PC-9 (cell line): Measurements from ENCODE around the gene STIL.

Experiments used
- EZH2 ChIP-seq: fragments of 200-600 bp; sonication (generic); IDR thresholded peaks from 2 replicates; pipeline ENCODE4 v1.8.0; 2017; ENCODE audit warnings: antibody characterized with exemption, low read depth
- TF ChIP-seq, protein P1 (sequence below): fragments of 200-600 bp; sonication (generic); conservative IDR thresholded peaks from 2 replicates; pipeline ENCODE4 v1.6.1; 2017; ENCODE audit warnings: mixed run types, antibody characterized with exemption, mild to moderate bottlenecking, moderate library complexity

DNA sequence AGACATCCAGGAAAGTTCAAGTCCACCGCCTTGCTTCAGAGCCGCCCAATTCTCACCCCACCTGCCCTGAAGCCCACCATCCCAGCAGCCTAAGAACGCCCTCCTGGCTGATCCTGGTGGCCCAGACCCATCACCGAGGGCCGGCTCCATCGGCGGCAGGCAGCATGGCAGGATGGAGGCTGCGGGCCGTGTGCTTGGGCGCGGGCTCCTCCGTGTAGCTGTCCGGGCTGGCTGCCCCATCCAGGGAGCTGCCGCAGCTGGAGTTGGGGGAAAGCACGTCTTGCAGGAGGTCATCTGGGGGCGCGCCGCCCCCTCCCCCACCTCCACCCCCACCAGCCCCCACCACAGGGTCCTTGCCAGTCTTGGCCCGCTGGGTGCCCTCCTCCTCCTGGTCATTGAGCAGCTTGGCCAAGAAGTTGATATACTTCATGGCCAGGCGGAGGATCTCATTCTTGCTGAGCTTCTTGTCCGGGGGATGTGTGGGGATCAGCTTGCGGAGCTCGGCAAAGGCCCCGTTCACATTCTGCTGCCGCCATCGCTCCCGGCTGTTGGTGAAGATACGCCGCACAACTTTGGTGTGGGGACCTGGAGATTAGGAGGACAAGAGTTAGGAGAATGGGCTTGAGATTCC, 94.2 kb downstream of the STIL start:
- TF ChIP-seq, protein P1, sequence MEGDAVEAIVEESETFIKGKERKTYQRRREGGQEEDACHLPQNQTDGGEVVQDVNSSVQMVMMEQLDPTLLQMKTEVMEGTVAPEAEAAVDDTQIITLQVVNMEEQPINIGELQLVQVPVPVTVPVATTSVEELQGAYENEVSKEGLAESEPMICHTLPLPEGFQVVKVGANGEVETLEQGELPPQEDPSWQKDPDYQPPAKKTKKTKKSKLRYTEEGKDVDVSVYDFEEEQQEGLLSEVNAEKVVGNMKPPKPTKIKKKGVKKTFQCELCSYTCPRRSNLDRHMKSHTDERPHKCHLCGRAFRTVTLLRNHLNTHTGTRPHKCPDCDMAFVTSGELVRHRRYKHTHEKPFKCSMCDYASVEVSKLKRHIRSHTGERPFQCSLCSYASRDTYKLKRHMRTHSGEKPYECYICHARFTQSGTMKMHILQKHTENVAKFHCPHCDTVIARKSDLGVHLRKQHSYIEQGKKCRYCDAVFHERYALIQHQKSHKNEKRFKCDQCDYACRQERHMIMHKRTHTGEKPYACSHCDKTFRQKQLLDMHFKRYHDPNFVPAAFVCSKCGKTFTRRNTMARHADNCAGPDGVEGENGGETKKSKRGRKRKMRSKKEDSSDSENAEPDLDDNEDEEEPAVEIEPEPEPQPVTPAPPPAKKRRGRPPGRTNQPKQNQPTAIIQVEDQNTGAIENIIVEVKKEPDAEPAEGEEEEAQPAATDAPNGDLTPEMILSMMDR: no peak
- TF ChIP-seq EZH2: no peak
